GM18873 (cell line): ENCODE results near the gene HNRNPUL1.
"Not testable (repeated sequence)": the region's sequence is repeated elsewhere in the genome, so short reads cannot be mapped to it uniquely, and the experiment has no call there.

Source experiments
- ATAC-seq: cut with Tn5 transposase; IDR thresholded peaks from one replicate; pipeline ENCODE4 v1.9.1; 2021; ENCODE audit warnings: mild to moderate bottlenecking, moderate library complexity, moderate number of reproducible peaks; ENCODE audit not compliant: unreplicated experiment, low FRiP score

Gene HNRNPUL1

GRCh38 chr19:41273076-41273475, 8.9 kb downstream of the HNRNPUL1 start:
- no peak for ATAC-seq

DNA sequence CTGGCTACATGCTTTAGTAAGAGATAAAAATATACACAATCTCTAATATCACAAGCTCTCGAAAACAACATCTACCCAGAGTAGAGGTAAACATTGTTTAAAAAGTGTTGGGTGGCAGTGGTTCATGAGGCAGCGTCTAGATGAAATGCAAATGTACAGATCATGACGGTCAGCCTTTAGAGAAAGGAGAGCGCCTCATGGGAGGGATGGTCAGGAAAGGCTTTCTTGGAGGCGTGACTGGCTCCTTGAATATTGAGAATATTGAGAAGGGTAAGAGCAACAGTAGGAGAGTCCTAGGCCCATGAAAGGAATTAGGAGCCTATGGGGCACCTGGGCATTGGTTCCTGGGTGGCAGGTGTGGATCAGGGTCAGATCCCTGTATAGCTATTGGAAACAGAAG, 10.6 kb downstream of the HNRNPUL1 start:
- no peak for ATAC-seq

- ATAC-seq: no peak
Observed at GRCh38 chr19:41276231-41276630, 12.1 kb downstream of the HNRNPUL1 start.

- no peak for ATAC-seq
Observed at GRCh38 chr19:41278478-41278877, 14.3 kb downstream of the HNRNPUL1 start.

DNA sequence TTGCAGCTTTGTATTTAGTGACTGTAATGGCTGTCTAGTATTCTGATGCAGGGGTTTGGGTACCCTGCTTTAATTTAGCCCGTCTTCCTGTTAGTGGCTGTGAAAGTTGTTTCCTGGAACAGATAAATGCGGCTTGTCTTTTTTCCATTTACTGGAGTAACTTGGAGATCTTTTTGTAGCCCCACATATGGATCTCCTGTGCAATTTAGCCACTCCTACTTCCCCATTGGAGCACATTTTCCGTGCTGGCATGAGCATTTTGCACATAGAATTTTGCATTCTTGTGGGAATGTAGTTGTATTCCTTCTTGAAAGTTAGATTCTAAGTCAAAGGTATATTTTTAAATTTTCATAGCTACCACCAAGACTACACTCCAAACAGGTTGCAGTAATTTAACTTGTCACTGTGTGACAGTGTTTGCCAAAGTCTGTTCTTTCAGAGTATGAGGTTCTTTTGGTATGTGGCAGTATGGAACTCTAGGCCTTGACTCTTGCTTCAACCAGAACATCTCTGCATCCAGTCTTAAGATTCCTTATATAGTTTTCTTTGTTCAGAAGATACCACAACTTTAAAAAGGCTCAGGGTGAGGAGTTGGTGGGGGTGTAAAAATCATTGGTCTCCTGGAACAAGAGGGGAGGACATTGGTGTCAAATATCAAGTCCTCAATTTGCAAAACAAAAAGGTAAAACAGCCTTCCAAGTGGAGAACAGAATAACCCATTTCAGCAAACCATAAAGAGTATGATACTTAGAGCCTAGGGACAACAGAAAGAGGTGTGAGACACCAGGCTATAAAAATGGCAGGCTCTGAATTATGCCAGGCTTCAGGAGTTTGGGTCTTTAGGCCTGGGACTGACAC, 24.7 kb downstream of the HNRNPUL1 start:
- no peak for ATAC-seq

GRCh38 chr19:41289814-41290213, 25.6 kb downstream of the HNRNPUL1 start:
- ATAC-seq: not testable (repeated sequence)

GRCh38 chr19:41294393-41294792, 30.2 kb downstream of the HNRNPUL1 start:
- no peak for ATAC-seq

- ATAC-seq: no peak
Observed at GRCh38 chr19:41295499-41295898, 31.3 kb downstream of the HNRNPUL1 start.

- ATAC-seq: no peak
Observed at GRCh38 chr19:41296433-41296871, 32.3 kb downstream of the HNRNPUL1 start.

DNA sequence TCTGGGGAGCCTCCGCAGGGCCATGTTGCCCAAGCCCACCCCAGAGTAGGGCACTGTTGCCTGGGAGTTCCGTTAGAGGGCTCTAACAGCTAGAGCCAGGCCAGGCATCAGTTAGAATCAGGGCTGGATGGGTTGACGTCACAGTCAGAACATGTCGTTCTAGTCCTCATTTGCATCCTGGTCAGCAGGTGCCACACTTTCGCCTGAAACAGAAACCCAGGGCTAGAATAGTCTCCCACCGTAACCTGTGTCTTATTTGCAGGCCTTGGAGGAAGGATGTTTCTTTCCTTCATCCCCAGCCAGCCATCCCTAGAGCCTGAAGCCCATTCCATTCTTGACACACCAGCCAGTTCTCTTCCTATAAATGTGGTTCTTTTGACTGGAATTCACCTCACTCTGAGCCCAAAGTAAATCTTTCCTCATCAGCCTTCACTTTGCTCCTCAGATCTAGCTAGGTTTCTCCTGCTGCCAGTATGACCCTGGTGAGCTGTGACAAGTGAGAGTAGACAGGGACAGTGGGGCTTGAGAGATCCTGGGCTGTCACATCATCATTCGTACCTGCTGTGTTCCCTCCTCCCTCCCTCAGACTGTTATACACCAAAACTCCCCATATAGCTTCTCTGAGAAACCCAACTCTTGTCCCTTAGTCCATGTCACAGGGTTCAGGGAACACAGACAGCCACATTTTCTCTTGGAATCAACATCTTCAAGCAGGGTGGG, 33.6 kb downstream of the HNRNPUL1 start:
- peak; percentile 71 for ATAC-seq

DNA sequence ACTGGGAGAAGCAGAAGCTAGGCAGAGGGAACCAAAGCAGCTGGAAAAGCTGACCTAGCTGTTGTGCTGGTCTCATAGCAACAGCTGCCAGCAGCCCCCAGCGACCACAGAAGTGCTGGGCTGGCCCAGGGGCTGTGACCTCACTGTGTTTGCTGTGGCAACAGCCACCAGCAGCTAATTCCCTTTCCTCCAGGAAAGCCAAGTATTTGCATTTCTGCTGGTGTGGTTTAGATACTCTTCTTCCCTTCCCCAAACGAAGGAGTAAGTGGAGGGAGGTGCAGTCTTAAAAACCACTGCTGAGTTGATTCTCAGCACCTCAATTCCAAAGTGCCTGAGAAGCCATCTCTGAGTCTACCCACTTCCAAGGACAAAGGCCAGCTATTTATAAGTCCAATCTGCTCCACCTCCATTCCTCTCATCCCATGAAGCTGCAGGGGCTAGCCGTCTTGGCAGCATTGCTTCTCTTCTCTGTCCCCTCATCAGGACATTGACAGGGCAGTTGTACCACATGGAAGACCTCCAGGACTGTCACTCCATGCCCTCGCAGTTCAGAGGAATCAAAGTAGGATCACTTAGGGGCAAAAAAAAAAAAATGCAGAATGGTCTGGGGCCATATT, 34.3 kb downstream of the HNRNPUL1 start:
- peak; percentile 19 for ATAC-seq

DNA sequence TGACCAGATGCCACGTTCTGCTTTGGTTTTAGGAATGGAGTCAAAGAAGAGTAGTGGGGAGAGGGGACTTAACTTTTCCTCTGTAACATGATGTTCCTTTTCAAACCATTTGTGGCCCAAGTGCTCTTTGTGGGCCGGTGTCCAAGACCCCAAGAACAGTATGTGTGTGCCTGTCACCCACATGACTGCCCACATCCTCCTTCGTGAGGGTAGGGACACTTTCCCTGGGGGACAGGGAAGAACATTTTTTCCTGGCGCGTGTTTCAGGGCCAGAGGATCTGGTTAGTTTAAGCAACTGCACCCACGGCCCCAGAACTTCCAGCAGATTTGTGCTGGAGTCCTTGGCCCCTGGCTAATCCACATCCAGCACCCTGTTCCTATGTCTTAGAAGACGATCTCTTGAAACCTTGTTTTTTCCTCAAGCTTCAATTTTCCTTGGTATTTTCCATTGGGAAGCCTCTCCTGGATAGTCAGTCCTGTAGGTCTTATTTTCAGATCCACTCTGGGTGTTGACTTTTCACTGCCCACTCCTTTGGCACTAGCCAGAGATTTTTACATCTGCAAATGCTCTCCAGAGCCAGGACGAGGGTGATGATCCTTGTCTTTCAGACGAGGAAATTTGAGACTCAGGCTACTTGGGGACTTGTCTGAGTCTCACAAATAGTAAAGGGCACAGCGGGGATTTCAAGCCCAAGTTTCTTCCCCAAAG, 35.0 kb downstream of the HNRNPUL1 start:
- no peak for ATAC-seq

- no peak for ATAC-seq
Observed at GRCh38 chr19:41299755-41300089, 35.5 kb downstream of the HNRNPUL1 start.

GRCh38 chr19:41300555-41300954, 36.4 kb downstream of the HNRNPUL1 start:
- no peak for ATAC-seq

GRCh38 chr19:41302624-41303351, 38.6 kb downstream of the HNRNPUL1 start:
- ATAC-seq: no peak

DNA sequence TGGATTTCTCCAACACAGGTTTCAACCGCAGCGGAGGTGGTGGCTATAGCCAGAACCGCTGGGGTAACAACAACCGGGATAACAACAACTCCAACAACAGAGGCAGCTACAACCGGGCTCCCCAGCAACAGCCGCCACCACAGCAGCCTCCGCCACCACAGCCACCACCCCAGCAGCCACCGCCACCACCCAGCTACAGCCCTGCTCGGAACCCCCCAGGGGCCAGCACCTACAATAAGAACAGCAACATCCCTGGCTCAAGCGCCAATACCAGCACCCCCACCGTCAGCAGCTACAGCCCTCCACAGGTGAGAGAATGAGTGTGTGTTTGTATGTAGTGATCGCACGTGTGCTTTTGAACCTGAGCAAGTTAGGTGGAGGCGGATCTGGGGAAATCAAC, 39.8 kb downstream of the HNRNPUL1 start:
- ATAC-seq: no peak

GRCh38 chr19:41304706-41305483, 40.7 kb downstream of the HNRNPUL1 start:
- ATAC-seq: no peak

DNA sequence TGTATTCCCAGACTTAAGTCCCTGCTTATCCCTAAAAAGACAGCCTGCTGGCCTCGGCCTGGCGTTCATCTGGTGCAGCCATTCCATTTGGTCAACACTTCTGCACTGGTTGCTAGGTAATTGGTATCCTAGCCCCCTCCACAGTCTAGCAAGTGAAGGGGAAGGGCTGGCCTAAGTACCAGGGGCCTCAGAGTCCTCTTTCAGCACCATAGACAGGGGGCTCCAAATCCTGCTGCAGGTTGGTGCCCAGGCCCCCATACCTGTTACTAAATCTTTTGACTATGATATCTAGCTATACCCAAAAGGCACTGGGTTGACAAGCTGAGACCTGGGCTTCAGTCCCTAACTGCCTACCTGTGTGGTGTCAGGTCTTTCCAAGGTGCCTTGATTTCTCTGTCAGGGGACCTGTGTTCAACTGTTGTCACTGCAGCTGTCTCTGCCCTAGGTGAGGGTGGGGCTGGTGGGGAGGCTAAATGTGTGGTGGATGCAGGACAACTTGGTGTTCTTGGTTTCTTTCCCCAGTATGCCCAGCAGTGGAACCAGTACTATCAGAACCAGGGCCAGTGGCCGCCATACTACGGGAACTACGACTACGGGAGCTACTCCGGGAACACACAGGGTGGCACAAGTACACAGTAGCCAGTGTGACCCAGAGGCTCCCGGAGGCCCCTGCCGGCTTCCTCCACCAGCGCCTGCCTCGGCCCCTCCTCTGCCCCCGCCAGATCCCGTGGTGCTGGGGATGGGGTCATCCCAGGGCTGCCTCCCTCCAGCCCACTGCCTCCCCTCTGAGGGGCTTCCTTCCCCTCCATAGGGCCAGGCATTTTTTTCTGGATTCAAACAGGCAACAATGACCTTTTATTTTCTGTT, 42.0 kb downstream of the HNRNPUL1 start:
- no peak for ATAC-seq
